Stomach (tissue), 4 donors: ENCODE data around the gene AMIGO1.

ENCODE experiments used
- CTCF ChIP-seq, 7 experiments: fragments of 450-650 bp in 4 of 7; fragments of 200-600 bp in 3 of 7; sonication (generic) in 3 of 7; IDR thresholded peaks; one replicate each; pipeline ENCODE4 v1.5.1; 2016 to 2019; ENCODE audit warnings: antibody characterized with exemption in 7 of 7, control low read depth in 2 of 7, mild to moderate bottlenecking in 1 of 7
- EP300 ChIP-seq: sonication (generic); formaldehyde crosslinking; IDR thresholded peaks from one replicate; pipeline ENCODE4 v1.6.1; 2017; ENCODE audit warnings: antibody characterized with exemption

DNA sequence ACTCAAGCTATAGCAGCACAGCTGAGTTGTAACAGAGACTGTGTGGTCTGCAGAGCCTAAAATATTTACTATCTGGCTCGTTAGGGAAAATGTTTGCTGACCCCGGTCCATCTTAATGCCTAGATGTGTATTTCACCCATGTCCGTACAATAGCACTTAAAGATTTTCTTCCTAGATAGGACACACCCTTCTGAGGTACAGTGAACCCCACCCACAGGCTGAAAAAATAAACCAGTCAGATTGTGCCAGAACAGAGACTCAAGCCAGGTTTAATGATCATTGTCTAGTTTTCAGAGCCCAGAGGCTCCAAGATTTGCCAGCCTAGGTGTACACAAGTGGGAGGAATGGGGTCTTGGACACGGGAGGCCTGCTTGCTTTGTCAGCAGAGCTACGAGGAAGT lies 5.6 kb downstream of the AMIGO1 start:
- TF ChIP-seq CTCF (IDR thresholded peaks at IDR 0.05), result no peak
- no peak for TF ChIP-seq EP300
